Mesendoderm (in vitro differentiated cells): ENCODE data around the gene ATR.
"Not testable (repeated sequence)": the region's sequence is repeated elsewhere in the genome, so short reads cannot be mapped to it uniquely, and the experiment has no call there.

Experiments
- DNase-seq: peaks from one replicate; pipeline ENCODE4 v3.0.0; 2013
- H2AK5ac ChIP-seq: 2 replicates; pipeline ENCODE4 v1.6.1; 2013; ENCODE audit warnings: low read length, inconsistent platforms
- H2BK120ac ChIP-seq: 2 replicates; pipeline ENCODE4 v1.6.1; 2013; ENCODE audit warnings: low read depth, mild to moderate bottlenecking, low read length, moderate library complexity, mixed read lengths
- H2BK15ac ChIP-seq: replicated peaks from 2 replicates; pipeline ENCODE4 v1.6.1; 2013; ENCODE audit warnings: low read depth, mild to moderate bottlenecking, moderate library complexity
- H2BK5ac ChIP-seq: 2 replicates; pipeline ENCODE4 v1.6.1; 2013; ENCODE audit warnings: low read length, inconsistent platforms
- H3K18ac ChIP-seq: 2 replicates; pipeline ENCODE4 v1.6.1; 2013; ENCODE audit warnings: mild to moderate bottlenecking, low read length, mixed read lengths
- H3K23ac ChIP-seq: one replicate; pipeline ENCODE4 v1.6.1; 2013; ENCODE audit warnings: low read length
- H3K27ac ChIP-seq: 2 replicates; pipeline ENCODE4 v1.5.1; 2013; ENCODE audit warnings: low read depth, mild to moderate bottlenecking, inconsistent platforms, low read length, moderate library complexity
- H3K27me3 ChIP-seq: 2 replicates; pipeline ENCODE4 v1.6.1; 2013; ENCODE audit warnings: low read length, control low read depth, mild to moderate bottlenecking, inconsistent platforms; ENCODE audit not compliant: insufficient read depth, poor library complexity
- H3K36me3 ChIP-seq: 2 replicates; pipeline ENCODE4 v1.6.1; 2013; ENCODE audit warnings: low read length, inconsistent platforms; ENCODE audit not compliant: control insufficient read depth, insufficient read depth
- H3K4ac ChIP-seq: one replicate; pipeline ENCODE4 v1.6.1; 2013; ENCODE audit warnings: low read depth, mild to moderate bottlenecking, low read length, moderate library complexity
- H3K4me1 ChIP-seq: 2 replicates; pipeline ENCODE4 v1.6.1; 2013; ENCODE audit warnings: low read depth, low read length, inconsistent platforms; ENCODE audit not compliant: control insufficient read depth
- H3K4me2 ChIP-seq: 2 replicates; pipeline ENCODE4 v1.6.1; 2013; ENCODE audit warnings: low read length
- H3K4me3 ChIP-seq: 2 replicates; pipeline ENCODE4 v1.5.1; 2013; ENCODE audit warnings: mild to moderate bottlenecking, low read length
- H3K56ac ChIP-seq: one replicate; pipeline ENCODE4 v1.6.1; 2013; ENCODE audit warnings: low read length
- H3K79me1 ChIP-seq: 2 replicates; pipeline ENCODE4 v1.6.1; 2013; ENCODE audit warnings: low read length, inconsistent platforms
- H3K79me2 ChIP-seq: 2 replicates; pipeline ENCODE4 v1.6.1; 2013; ENCODE audit warnings: mild to moderate bottlenecking, low read length; ENCODE audit not compliant: control insufficient read depth, insufficient read depth
- H3K9ac ChIP-seq: 2 replicates; pipeline ENCODE4 v1.6.1; 2013; ENCODE audit warnings: low read length, inconsistent platforms
- H4K5ac ChIP-seq: one replicate; pipeline ENCODE4 v1.6.1; 2013; ENCODE audit warnings: low read length
- H4K8ac ChIP-seq: one replicate; pipeline ENCODE4 v1.6.1; 2013; ENCODE audit warnings: low read depth, mild to moderate bottlenecking, control low read depth, low read length, moderate library complexity
- WGBS: extraction: QIAGEN DNeasy Blood & Tissue Kit; methylation state at CpG from one replicate; pipeline ENCODE4 v1.1.7; 2013; ENCODE audit warnings: low lambda C conversion rate, missing lambda C conversion rate; ENCODE audit not compliant: insufficient coverage; ENCODE audit errors: extremely low coverage; 5-methylcytosine and 5-hydroxymethylcytosine counted together

The ATR gene

GRCh38 chr3:142588703-142589102 lies 10.2 kb upstream of the ATR start:
- Histone ChIP-seq H3K4me3 (no peak overlapping the region), H3K27me3 (no peaks in the 10 kb centered on the region), H2BK15ac (no peak overlapping the region), H3K4ac (no peak overlapping the region), H3K4me1 (no peaks in the 10 kb centered on the region), H3K36me3 (no peaks in the 10 kb centered on the region), H3K23ac (no peak overlapping the region), H3K79me1 (no peaks in the 10 kb centered on the region), H3K4me2 (no peak overlapping the region), H2BK120ac (no peak overlapping the region), H3K18ac (no peak overlapping the region), H4K8ac (no peak overlapping the region), H2AK5ac (no peak overlapping the region), H4K5ac (no peak overlapping the region), H3K79me2 (no peaks in the 10 kb centered on the region), H3K27ac (no peak overlapping the region), H3K9ac (no peak overlapping the region), H2BK5ac (no peak overlapping the region), H3K56ac (no peak overlapping the region)
- no peak for DNase-seq
- no CpG with 5 or more reads among the region's 1 CpG for WGBS

- Histone ChIP-seq H3K79me1 (no peaks in the 10 kb centered on the region), H4K5ac (no peak overlapping the region), H3K4me2 (no peak overlapping the region), H3K27ac (no peak overlapping the region), H2AK5ac (no peak overlapping the region), H3K56ac (no peak overlapping the region), H3K4me3 (no peak overlapping the region), H3K79me2 (no peaks in the 10 kb centered on the region), H2BK15ac (no peak overlapping the region), H3K23ac (no peak overlapping the region), H3K4ac (no peak overlapping the region), H4K8ac (no peak overlapping the region), H3K9ac (no peak overlapping the region), H3K36me3 (no peaks in the 10 kb centered on the region), H3K18ac (no peak overlapping the region), H3K27me3 (no peaks in the 10 kb centered on the region), H2BK5ac (no peak overlapping the region), H2BK120ac (no peak overlapping the region), H3K4me1 (no peaks in the 10 kb centered on the region)
- DNase-seq, result peak; percentile 91
- WGBS, result no CpG with 5 or more reads among the region's 2 CpGs
Observed at GRCh38 chr3:142586803-142587406, 8.4 kb upstream of the ATR start.

- not testable (repeated sequence) for H3K4me1 ChIP-seq, H2AK5ac ChIP-seq, H3K4me3 ChIP-seq, H3K27ac ChIP-seq, H3K4me2 ChIP-seq, H3K9ac ChIP-seq, H3K79me1 ChIP-seq, H2BK5ac ChIP-seq, H3K23ac ChIP-seq, H2BK120ac ChIP-seq, H3K4ac ChIP-seq, H3K56ac ChIP-seq, H3K79me2 ChIP-seq, H2BK15ac ChIP-seq, H4K8ac ChIP-seq, H3K36me3 ChIP-seq, H4K5ac ChIP-seq, H3K27me3 ChIP-seq, H3K18ac ChIP-seq
- peak; percentile 59 for DNase-seq
- no CpG with 5 or more reads among the region's 11 CpGs for WGBS
Observed at GRCh38 chr3:142581070-142581469, 2.5 kb upstream of the ATR start.

- DNase-seq, result no peak
- H3K4me1 ChIP-seq, result no peaks in the 10 kb centered on the region
- no peak overlapping the region for H4K8ac ChIP-seq
- H3K79me2 ChIP-seq, result peaks cover 5% of the 10 kb centered on the region
- H4K5ac ChIP-seq, result no peak overlapping the region
- no peak overlapping the region for H3K4me3 ChIP-seq
- no peak overlapping the region for H3K9ac ChIP-seq
- no peak overlapping the region for H3K4ac ChIP-seq
- H3K23ac ChIP-seq, result no peak overlapping the region
- no peak overlapping the region for H3K56ac ChIP-seq
- no peak overlapping the region for H3K27ac ChIP-seq
- no peak overlapping the region for H2BK120ac ChIP-seq
- no peak overlapping the region for H2BK15ac ChIP-seq
- no peaks in the 10 kb centered on the region for H3K36me3 ChIP-seq
- no peaks in the 10 kb centered on the region for H3K27me3 ChIP-seq
- H3K79me1 ChIP-seq, result no peaks in the 10 kb centered on the region
- no CpG with 5 or more reads among the region's 1 CpG for WGBS
- no peak overlapping the region for H3K4me2 ChIP-seq
- H2BK5ac ChIP-seq, result no peak overlapping the region
- H3K18ac ChIP-seq, result no peak overlapping the region
- no peak overlapping the region for H2AK5ac ChIP-seq
Observed at GRCh38 chr3:142580061-142580423, 1.5 kb upstream of the ATR start.

GRCh38 chr3:142577696-142578328 lies 721 bp downstream of the ATR start:
- no peak overlapping the region for H4K8ac ChIP-seq
- peak overlapping the region; percentile 69 for H3K4me2 ChIP-seq
- H3K9ac ChIP-seq, result peak overlapping the region; percentile 97
- H3K79me1 ChIP-seq, result no peaks in the 10 kb centered on the region
- H3K18ac ChIP-seq, result peak overlapping the region; percentile 3
- H3K79me2 ChIP-seq, result peaks cover 5% of the 10 kb centered on the region
- H4K5ac ChIP-seq, result peak overlapping the region; percentile 12
- peak; percentile 79 for DNase-seq
- no peaks in the 10 kb centered on the region for H3K36me3 ChIP-seq
- H3K4me3 ChIP-seq, result peak overlapping the region; percentile 94
- H3K4me1 ChIP-seq, result no peaks in the 10 kb centered on the region
- peak overlapping the region; percentile 41 for H3K27ac ChIP-seq
- WGBS, result no CpG with 5 or more reads among the region's 12 CpGs
- peak overlapping the region; percentile 99 for H3K56ac ChIP-seq
- H2BK5ac ChIP-seq, result peak overlapping the region; percentile 91
- H2BK120ac ChIP-seq, result no peak overlapping the region
- H3K23ac ChIP-seq, result no peak overlapping the region
- H2AK5ac ChIP-seq, result no peak overlapping the region
- no peak overlapping the region for H3K4ac ChIP-seq
- H3K27me3 ChIP-seq, result no peaks in the 10 kb centered on the region
- no peak overlapping the region for H2BK15ac ChIP-seq

GRCh38 chr3:142576792-142577191 lies 1.7 kb downstream of the ATR start:
- Histone ChIP-seq H3K27ac (no peak overlapping the region), H3K23ac (no peak overlapping the region), H3K27me3 (no peaks in the 10 kb centered on the region), H2BK5ac (no peak overlapping the region), H3K9ac (no peak overlapping the region), H3K56ac (no peak overlapping the region), H2AK5ac (no peak overlapping the region), H3K4me3 (no peak overlapping the region), H3K36me3 (no peaks in the 10 kb centered on the region), H3K4ac (no peak overlapping the region), H3K79me2 (peaks cover 5% of the 10 kb centered on the region), H2BK15ac (no peak overlapping the region), H2BK120ac (no peak overlapping the region), H4K5ac (no peak overlapping the region), H3K4me1 (no peaks in the 10 kb centered on the region), H3K4me2 (no peak overlapping the region), H3K18ac (no peak overlapping the region), H4K8ac (no peak overlapping the region), H3K79me1 (no peaks in the 10 kb centered on the region)
- DNase-seq, result no peak
